HG03060 (cell line): ENCODE measurements around the gene MEGF8.

Source experiments
- ATAC-seq: cut with Tn5 transposase; IDR thresholded peaks from one replicate; pipeline ENCODE4 v1.9.1; 2021; ENCODE audit warnings: low read depth, moderate number of reproducible peaks; ENCODE audit not compliant: unreplicated experiment

MEGF8 gene

GRCh38 chr19:42407085-42407815 is 81.8 kb downstream of the MEGF8 start:
- ATAC-seq: no peak

- no peak for ATAC-seq
These were observed 82.4 kb downstream of the MEGF8 start for GRCh38 chr19:42407816-42408175.

DNA sequence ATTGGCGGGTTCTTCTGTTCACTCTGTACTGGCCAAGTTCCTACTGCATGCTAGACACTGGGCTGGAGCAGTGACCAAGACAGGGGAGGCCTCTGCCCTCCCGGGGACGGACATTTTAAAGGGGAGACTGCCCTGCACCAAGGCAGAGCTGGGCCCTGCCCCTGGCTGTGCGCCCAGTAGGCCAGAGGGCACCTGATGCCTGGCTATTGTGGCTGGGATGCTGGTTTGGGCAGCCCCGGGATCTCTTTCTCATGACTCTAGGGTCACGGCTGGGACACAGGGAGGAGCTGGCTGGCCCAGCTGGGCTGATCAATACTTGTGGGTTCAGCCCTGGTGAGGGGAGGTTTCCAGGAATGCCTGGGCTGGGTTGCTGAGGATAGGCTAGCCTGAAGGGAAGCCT is 84.0 kb downstream of the MEGF8 start:
- no peak for ATAC-seq

GRCh38 chr19:42410371-42410770 is 84.9 kb downstream of the MEGF8 start:
- ATAC-seq: no peak

GRCh38 chr19:42411581-42412178 is 86.2 kb downstream of the MEGF8 start:
- ATAC-seq: no peak

DNA sequence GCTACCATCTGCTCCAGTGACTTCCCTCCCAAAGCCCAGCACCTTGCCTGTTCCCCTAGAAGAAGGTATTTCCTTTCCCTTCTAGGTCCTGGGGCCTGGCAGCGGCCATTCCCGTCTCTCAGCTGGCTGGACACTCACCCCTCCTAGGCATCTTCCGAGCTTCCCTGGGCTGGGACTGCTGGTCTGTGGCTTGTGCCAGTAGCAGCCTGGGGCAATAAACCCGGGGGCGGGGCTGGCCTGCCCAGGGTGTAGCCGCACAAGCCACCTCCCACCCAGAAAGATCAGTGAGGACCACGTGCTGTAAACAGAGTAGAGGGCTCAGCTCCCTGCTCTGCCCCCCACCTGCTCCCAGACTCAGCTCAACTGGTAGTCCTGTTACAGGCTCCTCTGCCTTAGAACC is 86.8 kb downstream of the MEGF8 start:
- ATAC-seq: no peak

DNA sequence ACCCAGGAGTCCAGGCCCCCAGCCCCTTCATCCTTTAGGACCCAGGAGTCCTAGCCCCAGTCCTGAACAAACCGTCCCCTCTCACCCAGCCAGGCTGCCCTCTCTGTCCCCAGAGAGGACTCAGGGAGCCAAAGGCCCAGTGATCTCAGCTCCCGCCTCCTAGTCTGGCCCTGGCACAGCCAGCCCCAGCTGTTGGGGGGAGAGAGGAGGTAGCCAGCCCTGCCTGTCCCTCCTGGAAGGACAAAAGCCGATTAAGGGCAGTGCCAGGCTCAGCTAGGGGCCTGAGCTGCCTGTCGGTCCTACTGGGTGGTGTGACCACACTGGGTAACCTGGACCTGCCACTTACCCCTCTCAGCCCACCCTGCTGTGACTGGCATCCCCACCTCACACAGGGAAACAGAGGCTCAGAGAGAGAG is 87.2 kb downstream of the MEGF8 start:
- ATAC-seq: no peak

- ATAC-seq: no peak
These were observed 93.9 kb downstream of the MEGF8 start for GRCh38 chr19:42419309-42419708.

- no peak for ATAC-seq
These were observed 94.7 kb downstream of the MEGF8 start for GRCh38 chr19:42420055-42420544.

DNA sequence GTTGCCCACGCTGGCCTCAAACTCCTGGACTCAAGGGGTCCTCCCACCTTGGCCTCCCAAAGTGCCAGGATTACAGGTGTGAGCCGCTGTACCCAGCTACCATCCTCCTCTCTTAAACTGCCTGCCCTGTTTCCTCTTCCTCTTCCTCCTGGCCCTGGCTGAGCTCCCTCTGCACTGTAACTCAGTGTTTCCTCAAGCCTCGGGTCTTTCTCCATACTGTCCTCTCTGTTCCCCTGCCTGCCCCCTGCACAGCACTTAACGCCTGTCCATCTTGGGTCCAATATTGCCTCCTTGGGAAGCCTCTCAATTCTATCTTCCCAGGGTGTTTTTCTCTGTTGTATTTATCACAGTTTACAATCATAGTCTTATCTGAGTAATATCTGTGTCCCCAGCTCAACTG is 95.7 kb downstream of the MEGF8 start:
- ATAC-seq: no peak

GRCh38 chr19:42421591-42422031 is 96.2 kb downstream of the MEGF8 start:
- no peak for ATAC-seq

GRCh38 chr19:42422092-42422900 is 96.9 kb downstream of the MEGF8 start:
- ATAC-seq: no peak

GRCh38 chr19:42422901-42423461 is 97.5 kb downstream of the MEGF8 start:
- ATAC-seq: peak; percentile 16

DNA sequence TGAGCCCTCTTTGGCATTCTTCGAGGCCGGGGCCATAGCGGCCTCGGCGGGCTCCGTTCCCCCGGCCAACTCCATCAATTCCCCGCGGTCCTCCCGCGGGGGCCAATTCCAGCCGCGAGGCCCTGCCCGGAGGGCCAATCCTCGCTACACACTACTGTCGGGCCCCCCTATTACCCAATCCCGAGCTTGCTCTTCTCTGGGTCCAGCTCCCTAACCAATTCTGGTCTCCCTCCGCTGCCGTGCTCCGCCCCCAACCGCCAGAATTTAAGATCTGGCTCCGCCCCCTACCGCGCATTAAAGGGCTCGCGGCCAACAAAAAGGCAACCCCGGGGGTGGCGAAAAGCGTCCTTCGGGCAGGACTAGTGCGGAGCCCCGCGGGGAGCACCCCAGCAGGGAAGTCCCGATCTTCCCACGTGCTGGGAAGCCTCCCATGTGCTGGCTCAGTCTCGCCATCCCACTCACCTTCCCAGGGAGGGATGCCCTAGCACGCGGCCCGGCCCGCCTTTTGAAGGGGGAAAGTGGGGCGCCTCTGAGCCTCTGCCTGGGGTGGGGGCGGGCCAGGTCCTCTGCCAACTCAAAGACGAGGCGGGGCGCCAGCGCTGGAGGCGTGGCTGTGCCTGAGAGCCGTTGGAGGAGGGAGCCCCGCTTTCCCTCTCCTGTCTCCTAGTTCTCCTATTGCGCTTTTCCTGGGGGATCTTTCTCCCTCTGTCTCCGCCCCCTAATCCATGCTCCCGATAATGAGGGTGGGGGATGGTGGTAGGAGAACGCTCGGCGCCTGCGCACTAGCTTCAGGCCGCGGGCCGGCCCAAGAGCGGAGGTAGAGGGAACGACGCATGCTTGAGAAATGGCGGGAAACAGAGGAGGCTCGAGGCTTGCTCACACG is 98.3 kb downstream of the MEGF8 start:
- ATAC-seq: peak; percentile 71

DNA sequence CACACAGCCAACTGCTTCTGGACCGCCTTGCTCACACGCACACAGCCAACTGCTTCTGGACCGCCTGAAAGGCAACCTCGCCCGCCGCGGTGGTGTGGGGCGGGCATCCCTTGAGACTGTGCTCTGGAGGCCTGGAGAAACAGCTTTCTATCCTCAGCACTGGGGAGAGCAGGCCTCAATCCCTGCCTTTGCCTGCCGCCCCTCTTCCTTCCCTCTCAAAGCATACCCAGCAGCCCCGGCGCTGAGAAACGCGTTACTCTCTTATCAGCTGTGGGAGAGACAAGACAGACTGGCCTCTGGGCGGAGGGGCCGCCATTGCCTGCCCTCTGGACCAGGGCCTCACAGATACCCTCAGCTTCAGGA is 98.9 kb downstream of the MEGF8 start:
- ATAC-seq: no peak

GRCh38 chr19:42424712-42425131 is 99.3 kb downstream of the MEGF8 start:
- no peak for ATAC-seq

- ATAC-seq: no peak
These were observed 101.2 kb downstream of the MEGF8 start for GRCh38 chr19:42426643-42427042.

DNA sequence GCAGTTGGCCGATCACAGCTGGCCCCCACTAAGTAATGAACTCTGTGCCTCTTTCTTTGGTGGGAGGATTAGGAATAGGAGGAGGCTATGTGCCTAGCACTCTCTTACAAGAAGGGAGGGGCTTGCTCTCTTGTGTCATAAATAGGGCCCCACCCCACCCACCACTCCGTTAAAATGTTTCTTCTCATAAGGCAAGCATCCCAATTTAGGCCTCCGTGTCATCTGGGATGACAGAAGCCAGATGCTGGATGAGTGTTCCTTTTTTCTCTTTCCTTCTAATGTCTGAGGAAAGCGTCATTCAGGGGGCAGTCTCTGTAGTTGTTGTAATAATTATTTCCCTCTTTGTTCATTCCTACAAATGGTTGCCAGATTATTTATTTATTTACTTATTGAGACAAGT is 101.9 kb downstream of the MEGF8 start, which contains the start of gene LIPE:
Gene LIPE (minus strand): TSS at position 76 of the 400 bp plus-strand sequence. CDS start 239 bp downstream, outside the sequence.
- no peak for ATAC-seq
